Gastroesophageal sphincter (tissue), 4 donors: ENCODE measurements around the gene IL1B. TPM values are rescaled to one million over a fixed set of nuclear protein-coding genes. Genes with fewer than 3 reads are reported as not detected.

Experiments
- ATAC-seq: fragments of 150-250 bp; one replicate; pipeline ENCODE4 v1.9.1; 2016; ENCODE audit warnings: mild to moderate bottlenecking, moderate library complexity
- H3K27ac ChIP-seq, 4 donors: fragments of 200-600 bp; sonication (generic) in 3 of 4; 1 replicate in 3 of 4; 2 replicates in 1 of 4; pipeline ENCODE4 v1.5.1; 2016 to 2019
- H3K27me3 ChIP-seq: fragments of 200-600 bp; sonication (generic); one replicate; pipeline ENCODE4 v1.5.1; 2019
- H3K36me3 ChIP-seq, 2 donors: fragments of 200-600 bp; sonication (generic); one replicate each; pipeline ENCODE4 v1.5.1; 2019; ENCODE audit warnings: control low read depth in 1 of 2
- H3K4me1 ChIP-seq, 3 donors: fragments of 200-600 bp; sonication (generic); 1 replicate in 2 of 3; 2 replicates in 1 of 3; pipeline ENCODE4 v1.5.1; 2016 to 2019; ENCODE audit warnings: control low read depth in 2 of 3
- H3K4me3 ChIP-seq, 2 donors: fragments of 200-600 bp; sonication (generic); one replicate each; pipeline ENCODE4 v1.5.1; 2019; ENCODE audit warnings: mild to moderate bottlenecking in 1 of 2, moderate library complexity in 1 of 2
- H3K9me3 ChIP-seq, 3 donors: fragments of 200-600 bp; sonication (generic); one replicate each; pipeline ENCODE4 v1.5.1; 2017 to 2019; ENCODE audit warnings: control low read depth in 2 of 3
- CTCF ChIP-seq, 4 experiments: fragments of 200-600 bp in 2 of 4; fragments of 450-650 bp in 2 of 4; sonication (generic) in 1 of 4; IDR thresholded peaks; one replicate each; pipeline ENCODE4 v1.5.1; 2017 to 2019; ENCODE audit warnings: antibody characterized with exemption in 4 of 4, mild to moderate bottlenecking in 2 of 4, moderate library complexity in 2 of 4
- EP300 ChIP-seq: sonication (generic); formaldehyde crosslinking; IDR thresholded peaks from one replicate; pipeline ENCODE4 v1.6.1; 2017; ENCODE audit warnings: antibody characterized with exemption, mild to moderate bottlenecking
- POLR2A ChIP-seq, 2 donors: fragments of 450-650 bp; IDR thresholded peaks; one replicate each; pipeline ENCODE4 v1.6.1; 2017; ENCODE audit warnings: antibody characterized with exemption in 2 of 2, mild to moderate bottlenecking in 2 of 2, moderate library complexity in 1 of 2
- POLR2AphosphoS5 ChIP-seq: sonication (generic); formaldehyde crosslinking; IDR thresholded peaks from one replicate; pipeline ENCODE4 v1.6.1; 2017; ENCODE audit warnings: antibody characterized with exemption
- WGBS, 2 donors: methylation state at CpG; one replicate each; pipeline ENCODE4 v1.1.5; 2018; ENCODE audit warnings: low coverage in 1 of 2; 5-methylcytosine and 5-hydroxymethylcytosine counted together
- total RNA-seq, 4 donors: library from RNA; depleted of rRNA; stranded (reverse); fragments of >200 nt; gene quantifications; one replicate each; pipeline ENCODE4 v1.1.0, GENCODE V29; 2016

Gene IL1B
- total RNA-seq, 4 donors from 2014 or later, result 2.7 to 3.2 TPM; not detected in 2

- H3K27ac ChIP-seq, result no peak overlapping the region
- no peak for TF ChIP-seq POLR2A (IDR thresholded peaks at IDR 0.05)
Measured at GRCh38 chr2:112818094-112818902, 18.3 kb downstream of the IL1B start.

GRCh38 chr2:112817082-112817689 lies 19.4 kb downstream of the IL1B start:
- Histone ChIP-seq H3K27me3 (no peaks in the 10 kb centered on the region), H3K4me3 (no peak overlapping the region), H3K27ac (no peak overlapping the region), H3K36me3 (no peaks in the 10 kb centered on the region), H3K4me1 (peaks cover 0 to 15% (median 7%) of the 10 kb centered on the region in 3 donors), H3K9me3 (no peaks in the 10 kb centered on the region)
- WGBS, 2 donors, result 89% methylated on average over 3 of the region's 4 CpGs; no CpG with 5 or more reads in 1 of the 2 donors
- TF ChIP-seq EP300 (no peak), POLR2AphosphoS5 (no peak), CTCF (IDR thresholded peaks at IDR 0.05) (no peak), POLR2A (IDR thresholded peaks at IDR 0.05) (no peak)
- ATAC-seq, result no peak

More at GRCh38 chr2:112818094-112818902, 18.3 kb downstream of the IL1B start:
- WGBS, 2 donors, result 65 to 71% methylated on average over 2 to 3 of the region's 3 CpGs
- ATAC-seq, result no peak
- Histone ChIP-seq H3K9me3 (no peaks in the 10 kb centered on the region), H3K4me1 (peaks cover 0 to 4% (median under 1%) of the 10 kb centered on the region in 3 donors), H3K4me3 (no peak overlapping the region), H3K27me3 (no peaks in the 10 kb centered on the region), H3K36me3 (no peaks in the 10 kb centered on the region)

- no peaks in the 10 kb centered on the region for H3K9me3 ChIP-seq
- H3K4me1 ChIP-seq, result peaks cover 0 to 22% (median 7%) of the 10 kb centered on the region in 3 donors
- H3K4me3 ChIP-seq, result no peak overlapping the region
- no peaks in the 10 kb centered on the region for H3K36me3 ChIP-seq
- H3K27ac ChIP-seq, result no peak overlapping the region
- WGBS, 2 donors, result no CpG with 5 or more reads among the region's 2 CpGs
- TF ChIP-seq POLR2AphosphoS5 (no peak), CTCF (IDR thresholded peaks at IDR 0.05) (no peak), POLR2A (IDR thresholded peaks at IDR 0.05) (no peak), EP300 (no peak)
- ATAC-seq, result no peak
- H3K27me3 ChIP-seq, result no peaks in the 10 kb centered on the region
Measured at GRCh38 chr2:112814278-112814677, 22.3 kb downstream of the IL1B start.

- 61 to 68% methylated on average over 8 to 10 of the region's 10 CpGs for WGBS, 2 donors
- H3K4me1 ChIP-seq, result peaks cover 0 to 22% (median 7%) of the 10 kb centered on the region in 3 donors
- no peaks in the 10 kb centered on the region for H3K27me3 ChIP-seq
- no peak overlapping the region for H3K27ac ChIP-seq
- ATAC-seq, result no peak
- no peak for TF ChIP-seq CTCF (IDR thresholded peaks at IDR 0.05)
- no peak for TF ChIP-seq POLR2A (IDR thresholded peaks at IDR 0.05)
- TF ChIP-seq POLR2AphosphoS5, result no peak
- TF ChIP-seq EP300, result no peak
- no peaks in the 10 kb centered on the region for H3K36me3 ChIP-seq
- H3K4me3 ChIP-seq, result no peak overlapping the region
- no peaks in the 10 kb centered on the region for H3K9me3 ChIP-seq
Measured at GRCh38 chr2:112813280-112813966, 23.2 kb downstream of the IL1B start.
